Keratinocyte (primary cell): Measurements from ENCODE around the gene IGSF9. TPM values are rescaled to one million over a fixed set of nuclear protein-coding genes. Genes with fewer than 3 reads are reported as not detected.

Experiments
- DNase-seq: peaks from one replicate; pipeline ENCODE4 v3.0.0-alpha.2; 2011; ENCODE audit warnings: low read depth, missing footprints, low spot score
- FAIRE-seq: peaks from 2 replicates; lab custom pipeline; 2011; peaks lifted over from hg19 to GRCh38; lab: Jason Lieb, UNC
- H2AFZ ChIP-seq: 2 replicates; pipeline ENCODE4 v1.6.0; 2012; ENCODE audit warnings: low read length, control low read depth, inconsistent platforms; ENCODE audit not compliant: control insufficient read depth
- H3K27ac ChIP-seq: 2 replicates; pipeline ENCODE4 v1.5.1; 2011; ENCODE audit warnings: low read length; ENCODE audit not compliant: control insufficient read depth, insufficient read depth
- H3K27me3 ChIP-seq: 3 replicates; pipeline ENCODE4 v1.6.0; 2011; ENCODE audit warnings: low read length; ENCODE audit not compliant: control insufficient read depth, insufficient read depth; ENCODE audit errors: extremely low read depth
- H3K36me3 ChIP-seq, 2 experiments: 2 replicates in 1 of 2; 3 replicates in 1 of 2; pipeline ENCODE4 v1.5.1; 2011; ENCODE audit warnings: low read length in 2 of 2, mild to moderate bottlenecking in 1 of 2; ENCODE audit not compliant: control insufficient read depth in 2 of 2, insufficient read depth in 2 of 2; ENCODE audit errors: extremely low read depth in 1 of 2
- H3K4me1 ChIP-seq: 3 replicates; pipeline ENCODE4 v1.5.1; 2011; ENCODE audit warnings: low read length; ENCODE audit not compliant: control insufficient read depth, insufficient read depth; ENCODE audit errors: extremely low read depth
- H3K4me2 ChIP-seq: 3 replicates; pipeline ENCODE4 v1.6.0; 2011; ENCODE audit warnings: low read depth, low read length; ENCODE audit not compliant: control insufficient read depth, insufficient read depth; ENCODE audit errors: extremely low read depth
- H3K4me3 ChIP-seq, 3 experiments: fragments of 200-600 bp in 1 of 3; sonication (generic) in 1 of 3; 2 replicates in 2 of 3; 3 replicates in 1 of 3; pipeline ENCODE4 v1.5.1; 2011 to 2016; ENCODE audit warnings: low read length in 3 of 3, mild to moderate bottlenecking in 3 of 3, control low read depth in 2 of 3, inconsistent platforms in 1 of 3, low read depth in 1 of 3, mixed read lengths in 1 of 3, mixed run types in 1 of 3, moderate library complexity in 1 of 3; ENCODE audit not compliant: control insufficient read depth in 2 of 3, insufficient read depth in 2 of 3; ENCODE audit errors: extremely low read depth in 1 of 3
- H3K79me2 ChIP-seq: 2 replicates; pipeline ENCODE4 v1.6.0; 2012; ENCODE audit warnings: low read length; ENCODE audit not compliant: control insufficient read depth, insufficient read depth
- H3K9ac ChIP-seq: 3 replicates; pipeline ENCODE4 v1.6.0; 2011; ENCODE audit warnings: low read length; ENCODE audit not compliant: control insufficient read depth, insufficient read depth; ENCODE audit errors: extremely low read depth
- H3K9me1 ChIP-seq: 3 replicates; pipeline ENCODE4 v1.6.0; 2011; ENCODE audit warnings: low read length; ENCODE audit not compliant: control insufficient read depth, insufficient read depth; ENCODE audit errors: extremely low read depth
- H3K9me3 ChIP-seq: 2 replicates; pipeline ENCODE4 v1.5.1; 2012; ENCODE audit warnings: low read depth, low read length; ENCODE audit not compliant: control insufficient read depth
- H4K20me1 ChIP-seq: 3 replicates; pipeline ENCODE4 v1.6.0; 2011; ENCODE audit warnings: low read length; ENCODE audit not compliant: control insufficient read depth, insufficient read depth; ENCODE audit errors: extremely low read depth
- EZH2 ChIP-seq: IDR thresholded peaks from one replicate; pipeline ENCODE4 v1.6.1; 2012; ENCODE audit warnings: inconsistent platforms, mild to moderate bottlenecking, low read length, moderate library complexity
- dilution Hi-C: fragments of 300-500 bp; cut with MboI; formaldehyde crosslinking; loops from one replicate; pipeline ENCODE4 v1.7.0; 2020; ENCODE audit warnings: low sequenced_read_pairs; ENCODE audit not compliant: extremely low pct_ligation_motif_present
- polyA plus RNA-seq, 5 experiments: library from polyadenylated mRNA; depleted of rRNA in 3 of 5; stranded (reverse) in 3 of 5; stranded (forward) in 1 of 5; unstranded in 1 of 5; fragments of >200 nt; gene quantifications; 1 replicate in 1 of 5; 2 replicates in 3 of 5; 3 replicates in 1 of 5; pipeline versions ENCODE4 v1.2.1 to v1.2.3, GENCODE V29; 2011 to 2012; ENCODE audit warnings: missing spikeins in 2 of 5, low read depth in 1 of 5, low replicate concordance in 1 of 5
- TF ChIP-seq, protein P1 (sequence below), 3 experiments: IDR thresholded peaks in 1 of 3; conservative IDR thresholded peaks in 1 of 3; optimal IDR thresholded peaks in 1 of 3; 2 replicates in 2 of 3; 3 replicates in 1 of 3; pipeline versions ENCODE3 to v1.5.1; 2011; ENCODE audit warnings: low read length in 3 of 3, mild to moderate bottlenecking in 3 of 3, moderate library complexity in 2 of 3, control low read depth in 1 of 3, inconsistent platforms in 1 of 3; ENCODE audit not compliant: insufficient read depth in 2 of 3; ENCODE audit errors: extremely low read depth in 1 of 3

The IGSF9 gene
- polyA plus RNA-seq, 1 donor (not counting 4 experiments of a cell fraction or from before 2014, with no cell fraction given) = 4.2 TPM

DNA sequence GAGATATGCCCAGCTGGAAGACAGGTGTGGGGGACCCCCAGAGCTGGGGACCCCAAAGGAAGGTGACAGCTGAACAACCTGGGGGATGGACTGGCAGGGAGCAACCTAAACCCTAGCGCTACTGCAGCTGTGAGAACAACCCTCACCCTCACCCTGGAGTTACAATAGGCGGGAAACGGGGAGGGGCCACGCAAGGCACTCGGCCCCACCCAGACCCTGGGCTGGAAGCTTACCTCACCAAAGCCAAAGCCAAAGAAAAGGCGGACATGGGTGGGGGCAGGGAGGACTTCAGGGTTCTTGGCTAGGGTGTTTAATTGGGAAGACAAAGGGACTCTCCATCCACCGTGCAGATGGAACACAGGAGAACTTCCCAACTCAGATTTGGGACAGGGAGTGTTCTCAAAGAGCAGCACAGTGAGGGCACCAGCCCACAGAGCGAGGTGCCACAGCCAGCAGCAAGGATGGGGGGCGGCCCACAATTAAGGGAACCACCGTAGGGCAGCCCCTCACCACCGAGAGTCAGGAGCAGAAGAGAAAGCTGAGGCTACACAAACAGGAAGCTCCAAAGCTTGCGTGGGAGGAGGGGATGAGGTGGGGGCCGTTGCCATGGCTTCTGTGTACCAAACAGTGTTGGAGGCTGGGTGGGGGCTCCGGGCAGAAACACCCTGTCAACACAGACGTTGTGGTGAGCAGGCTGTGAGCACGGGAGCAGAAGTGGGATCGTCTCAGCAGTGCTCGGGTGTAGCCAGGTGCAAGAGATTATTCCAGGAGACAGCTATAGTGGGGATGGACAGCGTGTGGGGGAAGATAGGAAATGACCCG lies 22.0 kb downstream of the IGSF9 start:
- peaks cover 58% of the 10 kb centered on the region for H3K79me2 ChIP-seq
- DNase-seq (no peak), FAIRE-seq (peak; percentile 59)
- dilution Hi-C loops = no loop called here
- peak overlapping the region; percentile 98 for H3K27ac ChIP-seq
- H3K27me3 ChIP-seq = no peaks in the 10 kb centered on the region
- peaks cover 51% of the 10 kb centered on the region for H3K4me1 ChIP-seq
- H3K36me3 ChIP-seq = peaks cover 36 to 43% of the 10 kb centered on the region in 2 experiments
- H2AFZ ChIP-seq = no peak overlapping the region
- peaks cover 8% of the 10 kb centered on the region for H3K9me1 ChIP-seq
- TF ChIP-seq EZH2 = no peak
- TF ChIP-seq, protein P1, sequence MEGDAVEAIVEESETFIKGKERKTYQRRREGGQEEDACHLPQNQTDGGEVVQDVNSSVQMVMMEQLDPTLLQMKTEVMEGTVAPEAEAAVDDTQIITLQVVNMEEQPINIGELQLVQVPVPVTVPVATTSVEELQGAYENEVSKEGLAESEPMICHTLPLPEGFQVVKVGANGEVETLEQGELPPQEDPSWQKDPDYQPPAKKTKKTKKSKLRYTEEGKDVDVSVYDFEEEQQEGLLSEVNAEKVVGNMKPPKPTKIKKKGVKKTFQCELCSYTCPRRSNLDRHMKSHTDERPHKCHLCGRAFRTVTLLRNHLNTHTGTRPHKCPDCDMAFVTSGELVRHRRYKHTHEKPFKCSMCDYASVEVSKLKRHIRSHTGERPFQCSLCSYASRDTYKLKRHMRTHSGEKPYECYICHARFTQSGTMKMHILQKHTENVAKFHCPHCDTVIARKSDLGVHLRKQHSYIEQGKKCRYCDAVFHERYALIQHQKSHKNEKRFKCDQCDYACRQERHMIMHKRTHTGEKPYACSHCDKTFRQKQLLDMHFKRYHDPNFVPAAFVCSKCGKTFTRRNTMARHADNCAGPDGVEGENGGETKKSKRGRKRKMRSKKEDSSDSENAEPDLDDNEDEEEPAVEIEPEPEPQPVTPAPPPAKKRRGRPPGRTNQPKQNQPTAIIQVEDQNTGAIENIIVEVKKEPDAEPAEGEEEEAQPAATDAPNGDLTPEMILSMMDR (optimal IDR thresholded peaks at IDR 0.05 in 1 of 3, IDR thresholded peaks at IDR 0.05 in 1 of 3, conservative IDR thresholded peaks at IDR 0.05 in 1 of 3; ENCODE audit: extremely low read depth in 1 of 3, insufficient read depth in 2 of 3, low read length in 3 of 3) = no peak
- H4K20me1 ChIP-seq = peaks cover 24% of the 10 kb centered on the region
- peak overlapping the region; percentile 79 to 94 (median 92) for H3K4me3 ChIP-seq
- H3K9ac ChIP-seq = peak overlapping the region; percentile 100
- H3K9me3 ChIP-seq = no peaks in the 10 kb centered on the region
- H3K4me2 ChIP-seq = peak overlapping the region; percentile 84

DNA sequence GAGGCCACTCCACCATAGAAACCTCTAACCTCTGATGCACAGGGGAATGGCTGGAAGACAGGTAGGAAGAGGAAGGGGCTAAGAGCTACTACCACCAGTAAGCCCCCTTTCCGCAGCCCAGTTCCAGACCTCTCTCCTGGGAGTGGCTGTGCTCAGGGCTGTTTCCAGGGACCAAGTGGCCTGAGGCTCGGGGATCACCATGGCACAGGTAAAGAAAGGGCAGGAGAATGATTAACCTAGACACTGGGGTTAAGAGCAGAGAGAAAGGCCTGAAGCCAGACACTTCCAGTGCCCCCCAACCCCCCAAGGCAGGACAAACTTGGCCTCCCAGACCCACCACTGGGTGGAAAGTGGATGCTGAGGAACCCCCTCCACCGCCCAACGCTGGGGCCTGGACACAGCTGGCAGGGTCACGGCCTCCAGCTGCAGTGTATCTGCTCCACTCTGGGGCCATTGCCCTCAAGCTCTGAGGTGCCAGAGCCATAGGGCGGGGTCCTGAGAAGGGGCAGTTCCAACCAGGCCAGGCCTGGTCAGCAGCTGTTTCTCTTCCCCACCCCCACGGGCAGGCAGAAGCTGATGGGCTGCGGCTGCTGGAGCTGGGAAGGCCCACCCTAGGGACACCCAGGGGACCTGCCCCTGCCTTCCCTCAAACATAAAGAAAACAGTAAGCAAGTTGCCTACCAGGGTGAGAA lies 22.8 kb downstream of the IGSF9 start:
- no peaks in the 10 kb centered on the region for H3K27me3 ChIP-seq
- H4K20me1 ChIP-seq = peaks cover 27% of the 10 kb centered on the region
- peaks cover 39 to 41% of the 10 kb centered on the region in 2 experiments for H3K36me3 ChIP-seq
- no peak overlapping the region for H2AFZ ChIP-seq
- FAIRE-seq (no peak), DNase-seq (no peak)
- dilution Hi-C loops = no loop called here
- peaks cover 10% of the 10 kb centered on the region for H3K9me1 ChIP-seq
- TF ChIP-seq, protein P1 (optimal IDR thresholded peaks at IDR 0.05 in 1 of 3, IDR thresholded peaks at IDR 0.05 in 1 of 3, conservative IDR thresholded peaks at IDR 0.05 in 1 of 3; ENCODE audit: extremely low read depth in 1 of 3, insufficient read depth in 2 of 3, low read length in 3 of 3) = no peak
- TF ChIP-seq EZH2 = no peak
- H3K4me1 ChIP-seq = peaks cover 58% of the 10 kb centered on the region
- H3K4me2 ChIP-seq = peak overlapping the region; percentile 84
- H3K9me3 ChIP-seq = no peaks in the 10 kb centered on the region
- peak overlapping the region; percentile 98 for H3K27ac ChIP-seq
- H3K9ac ChIP-seq = peak overlapping the region; percentile 100
- peaks cover 58% of the 10 kb centered on the region for H3K79me2 ChIP-seq
- H3K4me3 ChIP-seq = peak overlapping the region; percentile 79 to 94 (median 92)
